ENCODE results near the gene ZNF12.

- TF ChIP-seq CTCF (IDR thresholded peaks at IDR 0.05): no peak
- no peak for TF ChIP-seq POLR2A (IDR thresholded peaks at IDR 0.05)
- no peak for TF ChIP-seq EP300 (IDR thresholded peaks at IDR 0.05)
Measured at GRCh38 chr7:6727663-6728062, 20.9 kb upstream of the ZNF12 start.
